ENCODE data around the gene SLC6A7. TPM values are rescaled to one million over a fixed set of nuclear protein-coding genes. Genes with fewer than 3 reads are reported as not detected.

The SLC6A7 gene
- polyA plus RNA-seq, 1 of the 3 experiments (the other 2 are of a cell fraction) = not detected

- CTCF ChIA-PET = interaction anchor here (1.6 kb wide), 1 partner anchor 21 kb away, joined by 5 read pairs; no protein-coding TSS in a partner anchor
Measured at GRCh38 chr5:150197476-150197875, 7.6 kb downstream of the SLC6A7 start.

More at GRCh38 chr5:150197476-150197875, 7.6 kb downstream of the SLC6A7 start:
- H3K4me3 ChIP-seq (ENCODE audit: low read depth in 2 of 2, low read length in 1 of 2) = no peak overlapping the region
- H4K20me1 ChIP-seq (ENCODE audit: insufficient read depth) = no peaks in the 10 kb centered on the region
- WGBS (ENCODE audit: low lambda C conversion rate) = 11% methylated on average over 1 of the region's 1 CpG
- H3K9me3 ChIP-seq = no peaks in the 10 kb centered on the region
- no peaks in the 10 kb centered on the region for H3K36me3 ChIP-seq (replicated peaks in 1 of 2; ENCODE audit: control insufficient read depth in 1 of 2, insufficient read depth in 2 of 2, low read length in 1 of 2)
- H3K9ac ChIP-seq = no peak overlapping the region
- no peak for TF ChIP-seq FOSL2 (IDR thresholded peaks at IDR 0.05; ENCODE audit: borderline replicate concordance, low read depth)
- TF ChIP-seq GABPA (IDR thresholded peaks at IDR 0.05; ENCODE audit: low read depth) = no peak
- TF ChIP-seq MEF2A (IDR thresholded peaks at IDR 0.05; ENCODE audit: borderline replicate concordance, low read depth) = no peak
- TF ChIP-seq RXRA (IDR thresholded peaks at IDR 0.05; ENCODE audit: borderline replicate concordance, low read depth) = no peak
- TF ChIP-seq TEAD4 (IDR thresholded peaks at IDR 0.05; ENCODE audit: borderline replicate concordance, insufficient read depth) = no peak
- no peak for TF ChIP-seq PBX3 (IDR thresholded peaks at IDR 0.05)
- TF ChIP-seq FOXJ3 (CRISPR knock-in tag; IDR thresholded peaks at IDR 0.05) = no peak
- no peak for TF ChIP-seq NFIC (IDR thresholded peaks at IDR 0.05; ENCODE audit: borderline replicate concordance)
- no peak for TF ChIP-seq TCF12 (IDR thresholded peaks at IDR 0.05)
- no peak for TF ChIP-seq FOXM1 (IDR thresholded peaks at IDR 0.05; ENCODE audit: low read depth)
- no peak for TF ChIP-seq MAX (IDR thresholded peaks at IDR 0.05; ENCODE audit: low read depth)
- no peak for TF ChIP-seq EZH2phosphoT487 (IDR thresholded peaks at IDR 0.05; ENCODE audit: borderline replicate concordance, low read depth)
- TF ChIP-seq POLR2AphosphoS5 (IDR thresholded peaks at IDR 0.05; ENCODE audit: low read depth, low read length) = no peak
- TF ChIP-seq MXI1 (IDR thresholded peaks at IDR 0.05; ENCODE audit: low read depth, low read length) = no peak
- TF ChIP-seq IRF3 (IDR thresholded peaks at IDR 0.05; ENCODE audit: low read depth, low read length) = no peak
- TF ChIP-seq JUND (IDR thresholded peaks at IDR 0.05) = no peak
- no peak for TF ChIP-seq SMC3 (IDR thresholded peaks at IDR 0.05; ENCODE audit: low read depth, low read length)
- TF ChIP-seq REST (IDR thresholded peaks at IDR 0.05; ENCODE audit: low read depth, low read length) = no peak
- TF ChIP-seq TAF1 (IDR thresholded peaks at IDR 0.05; ENCODE audit: borderline replicate concordance, low read depth, low read length) = no peak
- TF ChIP-seq ZBTB33 (IDR thresholded peaks at IDR 0.05; ENCODE audit: borderline replicate concordance, low read depth) = no peak
- no peaks in the 10 kb centered on the region for H3K9me2 ChIP-seq
- H3K79me2 ChIP-seq (ENCODE audit: insufficient read depth) = no peaks in the 10 kb centered on the region
- peaks cover under 1% of the 10 kb centered on the region; the same call in 1 of the 2 replicates for H3K27me3 ChIP-seq (ENCODE audit: insufficient read depth)
- no peak overlapping the region for H3K27ac ChIP-seq (ENCODE audit: low read depth in 2 of 2, low read length in 1 of 2)
- no peak for DNase-seq
- H3F3A ChIP-seq (replicated peaks; ENCODE audit: insufficient read depth) = no peaks in the 10 kb centered on the region
- H3K4me1 ChIP-seq (ENCODE audit: control insufficient read depth in 1 of 2, insufficient read depth in 2 of 2, low read depth in 1 of 2, low read length in 1 of 2) = no peaks in the 10 kb centered on the region; a peak in 1 of 4 replicates
- H2AFZ ChIP-seq (ENCODE audit: low read depth) = no peak overlapping the region
- H3K4me2 ChIP-seq = no peak overlapping the region
- POLR2A ChIA-PET = no interaction called here
